ENCODE data around the gene SLC38A8. TPM values are rescaled to one million over a fixed set of nuclear protein-coding genes. Genes with fewer than 3 reads are reported as not detected.

SLC38A8 gene
- total RNA-seq, 1 experiment from 2014 or later = 0.35 TPM

GRCh38 chr16:83994087-83994486 is 48.5 kb downstream of the SLC38A8 start:
- no peak overlapping the region for H4K8ac ChIP-seq (replicated peaks; ENCODE audit: insufficient read length, low read depth, low read length)
- H3K23ac ChIP-seq (ENCODE audit: insufficient read length, low read depth, low read length) = no peak overlapping the region
- H3K14ac ChIP-seq (ENCODE audit: insufficient read depth, low read length) = no peak overlapping the region
- no peaks in the 10 kb centered on the region for H3K79me1 ChIP-seq (ENCODE audit: insufficient read depth, low read depth, low read length, poor library complexity, severe bottlenecking)
- no peak overlapping the region for H2BK5ac ChIP-seq (ENCODE audit: insufficient read length, low read length)
- H3K9ac ChIP-seq (ENCODE audit: extremely low read depth, insufficient read length, low read length) = no peak overlapping the region
- no peaks in the 10 kb centered on the region for H3K27me3 ChIP-seq (ENCODE audit: insufficient read depth, low read length)
- H4K91ac ChIP-seq (ENCODE audit: insufficient read length, low read depth, low read length) = no peak overlapping the region
- no peaks in the 10 kb centered on the region for H3K79me2 ChIP-seq (ENCODE audit: insufficient read depth, low read length)
- H3K4ac ChIP-seq (ENCODE audit: low read depth, low read length) = no peak overlapping the region
- H3K4me2 ChIP-seq (ENCODE audit: insufficient read depth, insufficient read length, low read length) = no peak overlapping the region
- no peak overlapping the region for H2BK15ac ChIP-seq (ENCODE audit: low read depth, low read length)
- H2AFZ ChIP-seq (ENCODE audit: low read length) = no peak overlapping the region
- DNase-seq = no peak
- H3K56ac ChIP-seq (ENCODE audit: insufficient read length, low read depth, low read length) = no peak overlapping the region
- Mint-ChIP-seq H3K27ac (no peak overlapping the region), H3K36me3 (ENCODE audit: insufficient read depth in 1 of 3, low read depth in 3 of 3) (peaks cover 0 to 15% (median 2%) of the 10 kb centered on the region in 3 experiments; a peak in 5 of 7 replicates), H3K4me1 (peaks cover 14 to 38% of the 10 kb centered on the region in 2 experiments), H3K4me3 (no peak overlapping the region), H3K9me3 (no peaks in the 10 kb centered on the region), H3K27me3 (ENCODE audit: low read depth) (peaks cover 3% of the 10 kb centered on the region)
- no peak overlapping the region for H3T11ph ChIP-seq (ENCODE audit: low read length)
- no peaks in the 10 kb centered on the region for H4K20me1 ChIP-seq (ENCODE audit: control insufficient read depth, insufficient read depth, insufficient read length)
- no peaks in the 10 kb centered on the region for H3K4me1 ChIP-seq (ENCODE audit: insufficient read depth, low read length)
- H2AK5ac ChIP-seq (ENCODE audit: insufficient read length, low read length) = no peak overlapping the region
- no peaks in the 10 kb centered on the region for H3K23me2 ChIP-seq (ENCODE audit: insufficient read length, low read depth, low read length, poor library complexity, severe bottlenecking)
- no peak overlapping the region for H2BK12ac ChIP-seq (ENCODE audit: insufficient read length, low read depth, low read length)
- no peak overlapping the region for H3K27ac ChIP-seq (ENCODE audit: insufficient read length, low read depth, low read length)
- no peak for TF ChIP-seq CTCF (conservative IDR thresholded peaks at IDR 0.05)
- H2BK120ac ChIP-seq (ENCODE audit: low read depth, low read length, poor library complexity, severe bottlenecking) = no peak overlapping the region
- H4K5ac ChIP-seq (ENCODE audit: insufficient read length, low read depth, low read length) = no peak overlapping the region
- H3K9me3 ChIP-seq (ENCODE audit: control insufficient read depth, low read depth, low read length) = no peaks in the 10 kb centered on the region
- WGBS (ENCODE audit: extremely low coverage, insufficient read length, low lambda C conversion rate) = no CpG with 5 or more reads among the region's 8 CpGs
- no peak overlapping the region for H2BK20ac ChIP-seq (ENCODE audit: low read depth, low read length, poor library complexity, severe bottlenecking)
- H3K18ac ChIP-seq (ENCODE audit: insufficient read length, low read depth, low read length) = no peak overlapping the region
